Neutrophil (primary cell): ENCODE results near the gene ITGA2.

Experiments
- H3K27ac ChIP-seq: fragments of 200-600 bp; sonication (generic); 2 replicates; pipeline ENCODE4 v1.5.1; 2016; ENCODE audit warnings: mild to moderate bottlenecking, moderate library complexity
- H3K27me3 ChIP-seq: fragments of 200-600 bp; sonication (generic); 2 replicates; pipeline ENCODE4 v1.6.0; 2016; ENCODE audit warnings: mild to moderate bottlenecking
- H3K36me3 ChIP-seq: fragments of 200-600 bp; sonication (generic); 2 replicates; pipeline ENCODE4 v1.5.1; 2017
- H3K4me1 ChIP-seq, 2 experiments: fragments of 200-600 bp in 1 of 2; sonication (generic) in 1 of 2; 1 replicate in 1 of 2; 2 replicates in 1 of 2; pipeline versions ENCODE4 v1.5.1 to v1.6.1; 2013 to 2016; ENCODE audit warnings: low read depth in 1 of 2, low read length in 1 of 2, mild to moderate bottlenecking in 1 of 2, moderate library complexity in 1 of 2; ENCODE audit not compliant: control insufficient read depth in 1 of 2, insufficient read depth in 1 of 2
- H3K4me3 ChIP-seq, 2 experiments: fragments of 200-600 bp in 1 of 2; sonication (generic) in 1 of 2; 1 replicate in 1 of 2; 2 replicates in 1 of 2; pipeline ENCODE4 v1.5.1; 2013 to 2016; ENCODE audit warnings: low read depth in 1 of 2, low read length in 1 of 2, mild to moderate bottlenecking in 1 of 2, moderate library complexity in 1 of 2
- H3K9me3 ChIP-seq: fragments of 200-600 bp; sonication (generic); 2 replicates; pipeline ENCODE4 v1.5.1; 2016
- TF ChIP-seq, protein P1 (sequence below): fragments of 200-600 bp; sonication (generic); IDR thresholded peaks from 2 replicates; pipeline ENCODE4 v1.5.1; 2016; ENCODE audit warnings: antibody characterized with exemption

Gene ITGA2

DNA sequence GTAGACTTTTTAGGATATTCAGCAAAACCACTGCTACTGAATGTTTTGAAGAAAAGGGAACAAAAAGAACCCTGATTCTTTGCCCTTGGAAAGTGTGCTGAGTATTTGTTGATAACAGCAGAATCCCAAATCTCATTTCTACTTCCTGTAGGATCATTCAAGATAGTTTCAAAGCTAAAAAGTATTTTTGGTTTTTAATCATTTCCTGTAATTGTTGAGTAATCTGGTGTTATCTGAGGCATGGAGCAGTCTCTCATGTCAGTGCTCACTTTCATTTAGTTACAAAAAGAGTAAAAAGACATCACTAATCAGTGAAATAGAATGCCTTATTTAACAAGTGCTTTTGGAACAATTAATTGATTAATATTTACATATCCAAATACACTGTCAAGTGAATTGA is 56.1 kb downstream of the ITGA2 start:
- H3K27ac ChIP-seq, result no peak overlapping the region
- no peaks in the 10 kb centered on the region for H3K27me3 ChIP-seq
- H3K4me1 ChIP-seq, result no peaks in the 10 kb centered on the region
- H3K9me3 ChIP-seq, result no peaks in the 10 kb centered on the region
- no peak overlapping the region for H3K4me3 ChIP-seq
- TF ChIP-seq, protein P1, sequence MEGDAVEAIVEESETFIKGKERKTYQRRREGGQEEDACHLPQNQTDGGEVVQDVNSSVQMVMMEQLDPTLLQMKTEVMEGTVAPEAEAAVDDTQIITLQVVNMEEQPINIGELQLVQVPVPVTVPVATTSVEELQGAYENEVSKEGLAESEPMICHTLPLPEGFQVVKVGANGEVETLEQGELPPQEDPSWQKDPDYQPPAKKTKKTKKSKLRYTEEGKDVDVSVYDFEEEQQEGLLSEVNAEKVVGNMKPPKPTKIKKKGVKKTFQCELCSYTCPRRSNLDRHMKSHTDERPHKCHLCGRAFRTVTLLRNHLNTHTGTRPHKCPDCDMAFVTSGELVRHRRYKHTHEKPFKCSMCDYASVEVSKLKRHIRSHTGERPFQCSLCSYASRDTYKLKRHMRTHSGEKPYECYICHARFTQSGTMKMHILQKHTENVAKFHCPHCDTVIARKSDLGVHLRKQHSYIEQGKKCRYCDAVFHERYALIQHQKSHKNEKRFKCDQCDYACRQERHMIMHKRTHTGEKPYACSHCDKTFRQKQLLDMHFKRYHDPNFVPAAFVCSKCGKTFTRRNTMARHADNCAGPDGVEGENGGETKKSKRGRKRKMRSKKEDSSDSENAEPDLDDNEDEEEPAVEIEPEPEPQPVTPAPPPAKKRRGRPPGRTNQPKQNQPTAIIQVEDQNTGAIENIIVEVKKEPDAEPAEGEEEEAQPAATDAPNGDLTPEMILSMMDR, result no peak
- no peaks in the 10 kb centered on the region for H3K36me3 ChIP-seq

DNA sequence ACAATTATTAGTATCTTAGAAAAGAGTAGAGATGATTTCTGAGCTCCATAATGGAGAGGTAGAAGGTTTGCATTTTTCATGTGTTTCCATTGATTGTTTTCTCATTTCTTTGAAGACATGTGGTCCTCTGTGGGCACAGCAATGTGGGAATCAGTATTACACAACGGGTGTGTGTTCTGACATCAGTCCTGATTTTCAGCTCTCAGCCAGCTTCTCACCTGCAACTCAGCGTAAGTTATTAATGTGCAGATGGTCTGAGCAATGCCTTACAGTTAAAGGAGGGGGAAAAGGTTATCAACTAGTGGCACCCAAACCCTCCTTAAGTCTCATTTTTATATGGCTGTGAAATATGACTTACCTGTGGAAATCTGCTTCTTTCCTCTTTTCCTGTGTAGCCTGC is 59.1 kb downstream of the ITGA2 start:
- Histone ChIP-seq H3K27me3 (no peaks in the 10 kb centered on the region), H3K27ac (no peak overlapping the region), H3K36me3 (no peaks in the 10 kb centered on the region), H3K9me3 (no peaks in the 10 kb centered on the region), H3K4me3 (no peak overlapping the region), H3K4me1 (no peaks in the 10 kb centered on the region)
- TF ChIP-seq, protein P1, result no peak

DNA sequence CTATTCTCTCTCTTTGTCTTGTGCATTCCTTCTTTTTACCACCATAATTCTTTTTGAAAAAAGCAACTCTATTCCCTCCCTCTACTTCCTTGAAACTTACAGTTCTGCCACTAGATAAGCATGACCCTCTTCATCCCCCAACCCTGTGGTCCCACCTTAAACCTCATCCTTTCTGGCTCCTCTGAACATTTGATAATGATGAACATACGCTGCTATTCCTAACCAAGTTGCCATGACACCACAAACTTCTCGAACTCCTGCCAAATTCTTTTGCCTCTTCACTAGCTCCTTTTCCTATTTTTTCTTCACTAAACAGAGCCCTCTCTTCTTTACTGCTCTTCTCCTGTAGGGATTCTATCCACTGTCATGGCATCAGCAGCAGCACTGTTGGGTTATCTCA is 63.3 kb downstream of the ITGA2 start:
- no peak overlapping the region for H3K4me3 ChIP-seq
- no peaks in the 10 kb centered on the region for H3K9me3 ChIP-seq
- no peaks in the 10 kb centered on the region for H3K4me1 ChIP-seq
- no peak overlapping the region for H3K27ac ChIP-seq
- H3K27me3 ChIP-seq, result no peaks in the 10 kb centered on the region
- TF ChIP-seq, protein P1, result no peak
- H3K36me3 ChIP-seq, result no peaks in the 10 kb centered on the region

DNA sequence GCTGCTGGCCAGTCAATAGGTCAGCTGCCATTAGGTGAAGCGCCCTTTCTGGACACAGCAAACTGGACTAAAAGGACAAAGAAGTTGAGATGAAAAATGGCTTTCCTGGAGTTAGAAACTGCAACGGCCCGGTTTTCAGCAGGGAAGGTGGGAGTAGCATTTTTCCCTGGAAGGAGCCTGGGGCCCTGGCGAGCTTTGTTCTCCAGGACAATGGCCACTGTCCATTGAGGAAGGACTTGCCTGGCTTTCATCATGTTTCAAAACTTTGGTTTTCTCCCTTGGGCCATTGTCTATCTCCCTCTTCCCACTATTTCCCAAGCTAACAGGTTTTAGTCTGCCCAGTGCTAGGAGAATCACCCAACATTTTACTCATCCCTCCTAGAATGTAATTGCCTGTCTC is 64.2 kb downstream of the ITGA2 start:
- H3K36me3 ChIP-seq, result no peaks in the 10 kb centered on the region

DNA sequence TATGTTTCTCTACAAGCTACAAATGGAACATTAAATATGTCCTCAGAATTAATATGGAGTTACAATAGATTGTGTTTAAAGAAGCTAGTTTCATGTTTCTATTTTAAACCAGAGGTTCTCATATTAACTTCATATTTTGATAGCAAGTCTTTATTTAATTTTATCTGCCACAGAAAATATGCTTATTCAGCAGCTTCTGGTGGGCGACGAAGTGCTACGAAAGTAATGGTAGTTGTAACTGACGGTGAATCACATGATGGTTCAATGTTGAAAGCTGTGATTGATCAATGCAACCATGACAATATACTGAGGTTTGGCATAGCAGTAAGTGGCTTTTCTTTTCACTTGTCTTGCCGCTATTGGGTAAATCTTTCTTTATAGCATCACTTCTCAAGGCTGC is 66.2 kb downstream of the ITGA2 start:
- Histone ChIP-seq H3K4me1 (no peaks in the 10 kb centered on the region), H3K4me3 (no peak overlapping the region), H3K27ac (no peak overlapping the region), H3K9me3 (no peaks in the 10 kb centered on the region), H3K27me3 (no peaks in the 10 kb centered on the region), H3K36me3 (no peaks in the 10 kb centered on the region)
- TF ChIP-seq, protein P1, result no peak

More for the DNA sequence above, 64.2 kb downstream of the ITGA2 start:
- Histone ChIP-seq H3K27ac (no peak overlapping the region), H3K27me3 (no peaks in the 10 kb centered on the region), H3K4me1 (no peaks in the 10 kb centered on the region), H3K4me3 (no peak overlapping the region), H3K9me3 (no peaks in the 10 kb centered on the region)
- TF ChIP-seq, protein P1, result no peak

DNA sequence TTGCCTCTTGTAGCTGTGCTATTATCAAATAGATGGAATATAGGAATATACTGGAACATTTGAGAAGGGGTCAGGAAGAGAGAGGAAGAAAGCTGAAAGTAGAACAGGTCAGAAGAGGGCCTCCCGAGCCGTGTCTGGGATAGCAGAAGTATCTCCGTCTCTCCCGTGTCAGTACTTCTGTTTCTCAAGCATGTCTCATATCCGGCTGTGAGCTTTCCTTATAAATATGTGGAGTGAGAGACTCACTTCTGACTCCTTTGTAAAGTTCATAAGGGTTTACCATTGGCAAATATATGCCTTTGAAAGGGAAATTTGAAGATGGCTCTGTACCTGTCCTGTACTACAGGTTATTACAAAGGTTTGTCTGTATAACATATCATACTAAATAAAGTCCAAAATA is 70.1 kb downstream of the ITGA2 start:
- Histone ChIP-seq H3K9me3 (no peaks in the 10 kb centered on the region), H3K4me3 (no peak overlapping the region)
- TF ChIP-seq, protein P1, result no peak

More for the DNA sequence above, 70.1 kb downstream of the ITGA2 start:
- Histone ChIP-seq H3K27me3 (no peaks in the 10 kb centered on the region), H3K27ac (no peak overlapping the region), H3K4me1 (no peaks in the 10 kb centered on the region), H3K36me3 (no peaks in the 10 kb centered on the region)
